Measurements from ENCODE around the gene COL5A3.

COL5A3 gene

GRCh38 chr19:10011974-10012373 lies 1.7 kb upstream of the COL5A3 start:
- Histone ChIP-seq H3K36me3 (ENCODE audit: control insufficient read depth, insufficient read depth, low read length) (no peaks in the 10 kb centered on the region), H3K4me3 (ENCODE audit: extremely low read depth, insufficient read depth, low read length, poor library complexity, severe bottlenecking) (no peak overlapping the region), H3K27ac (ENCODE audit: low read depth, low read length, severe bottlenecking) (no peak overlapping the region), H3K4me1 (ENCODE audit: control insufficient read depth, insufficient read depth, low read length, poor library complexity, severe bottlenecking) (peaks cover 28% of the 10 kb centered on the region), H3K9me3 (ENCODE audit: control insufficient read depth, low read length) (no peaks in the 10 kb centered on the region)
- 50 to 76% methylated on average over 1 to 5 of the region's 7 CpGs for WGBS, 2 experiments (ENCODE audit: insufficient coverage in 2 of 2)

GRCh38 chr19:10010939-10011338 lies 635 bp upstream of the COL5A3 start:
- Histone ChIP-seq H3K4me3 (ENCODE audit: extremely low read depth, insufficient read depth, low read length, poor library complexity, severe bottlenecking) (no peak overlapping the region), H3K9me3 (ENCODE audit: control insufficient read depth, low read length) (no peaks in the 10 kb centered on the region), H3K4me1 (ENCODE audit: control insufficient read depth, insufficient read depth, low read length, poor library complexity, severe bottlenecking) (peaks cover 28% of the 10 kb centered on the region), H3K36me3 (ENCODE audit: control insufficient read depth, insufficient read depth, low read length) (no peaks in the 10 kb centered on the region), H3K27ac (ENCODE audit: low read depth, low read length, severe bottlenecking) (no peak overlapping the region)
- 89 to 90% methylated on average over 6 to 8 of the region's 9 CpGs for WGBS, 2 experiments (ENCODE audit: insufficient coverage in 2 of 2)

- no peak overlapping the region for H3K27ac ChIP-seq (ENCODE audit: low read depth, low read length, severe bottlenecking)
- WGBS, 2 experiments (ENCODE audit: insufficient coverage in 2 of 2) = 8 to 11% methylated on average over 15 to 18 of the region's 22 CpGs
- no peak overlapping the region for H3K4me3 ChIP-seq (ENCODE audit: extremely low read depth, insufficient read depth, low read length, poor library complexity, severe bottlenecking)
- H3K9me3 ChIP-seq (ENCODE audit: control insufficient read depth, low read length) = no peaks in the 10 kb centered on the region
- H3K36me3 ChIP-seq (ENCODE audit: control insufficient read depth, insufficient read depth, low read length) = no peaks in the 10 kb centered on the region
- peaks cover 28% of the 10 kb centered on the region for H3K4me1 ChIP-seq (ENCODE audit: control insufficient read depth, insufficient read depth, low read length, poor library complexity, severe bottlenecking)
Observed at GRCh38 chr19:10009714-10010224, 535 bp downstream of the COL5A3 start.

GRCh38 chr19:10008184-10008765 lies 2.0 kb downstream of the COL5A3 start:
- WGBS, 2 experiments (ENCODE audit: insufficient coverage in 2 of 2) = 61 to 62% methylated on average over 9 to 10 of the region's 11 CpGs
- Histone ChIP-seq H3K4me1 (ENCODE audit: control insufficient read depth, insufficient read depth, low read length, poor library complexity, severe bottlenecking) (peaks cover 28% of the 10 kb centered on the region), H3K9me3 (ENCODE audit: control insufficient read depth, low read length) (no peaks in the 10 kb centered on the region), H3K4me3 (ENCODE audit: extremely low read depth, insufficient read depth, low read length, poor library complexity, severe bottlenecking) (no peak overlapping the region), H3K36me3 (ENCODE audit: control insufficient read depth, insufficient read depth, low read length) (no peaks in the 10 kb centered on the region), H3K27ac (ENCODE audit: low read depth, low read length, severe bottlenecking) (peak overlapping the region; percentile 84)

GRCh38 chr19:10007371-10008183 lies 2.7 kb downstream of the COL5A3 start:
- H3K9me3 ChIP-seq (ENCODE audit: control insufficient read depth, low read length) = no peaks in the 10 kb centered on the region
- 48 to 56% methylated on average over 9 to 10 of the region's 13 CpGs for WGBS, 2 experiments (ENCODE audit: insufficient coverage in 2 of 2)
- H3K27ac ChIP-seq (ENCODE audit: low read depth, low read length, severe bottlenecking) = peak overlapping the region; percentile 84

GRCh38 chr19:10006752-10007323 lies 3.5 kb downstream of the COL5A3 start:
- Histone ChIP-seq H3K4me3 (ENCODE audit: extremely low read depth, insufficient read depth, low read length, poor library complexity, severe bottlenecking) (no peak overlapping the region), H3K9me3 (ENCODE audit: control insufficient read depth, low read length) (no peaks in the 10 kb centered on the region), H3K27ac (ENCODE audit: low read depth, low read length, severe bottlenecking) (no peak overlapping the region)

More at GRCh38 chr19:10007371-10008183, 2.7 kb downstream of the COL5A3 start:
- Histone ChIP-seq H3K36me3 (ENCODE audit: control insufficient read depth, insufficient read depth, low read length) (no peaks in the 10 kb centered on the region), H3K4me3 (ENCODE audit: extremely low read depth, insufficient read depth, low read length, poor library complexity, severe bottlenecking) (no peak overlapping the region), H3K4me1 (ENCODE audit: control insufficient read depth, insufficient read depth, low read length, poor library complexity, severe bottlenecking) (peaks cover 28% of the 10 kb centered on the region)

GRCh38 chr19:10006335-10006708 lies 4.0 kb downstream of the COL5A3 start:
- Histone ChIP-seq H3K27ac (ENCODE audit: low read depth, low read length, severe bottlenecking) (no peak overlapping the region), H3K36me3 (ENCODE audit: control insufficient read depth, insufficient read depth, low read length) (no peaks in the 10 kb centered on the region), H3K4me3 (ENCODE audit: extremely low read depth, insufficient read depth, low read length, poor library complexity, severe bottlenecking) (no peak overlapping the region), H3K4me1 (ENCODE audit: control insufficient read depth, insufficient read depth, low read length, poor library complexity, severe bottlenecking) (peaks cover 28% of the 10 kb centered on the region), H3K9me3 (ENCODE audit: control insufficient read depth, low read length) (no peaks in the 10 kb centered on the region)
- 79 to 81% methylated on average over 3 to 4 of the region's 7 CpGs for whole genome bisulfite sequencing, 2 experiments (ENCODE audit: insufficient coverage in 2 of 2)

More at GRCh38 chr19:10006752-10007323, 3.5 kb downstream of the COL5A3 start:
- H3K4me1 ChIP-seq (ENCODE audit: control insufficient read depth, insufficient read depth, low read length, poor library complexity, severe bottlenecking) = peaks cover 28% of the 10 kb centered on the region
- no peaks in the 10 kb centered on the region for H3K36me3 ChIP-seq (ENCODE audit: control insufficient read depth, insufficient read depth, low read length)

GRCh38 chr19:10005632-10006334 lies 4.5 kb downstream of the COL5A3 start:
- WGBS, 2 experiments (ENCODE audit: insufficient coverage in 2 of 2) = 91 to 92% methylated on average over 9 to 10 of the region's 17 CpGs
- H3K36me3 ChIP-seq (ENCODE audit: control insufficient read depth, insufficient read depth, low read length) = no peaks in the 10 kb centered on the region
- H3K27ac ChIP-seq (ENCODE audit: low read depth, low read length, severe bottlenecking) = no peak overlapping the region

GRCh38 chr19:10004617-10005016 lies 5.7 kb downstream of the COL5A3 start:
- Histone ChIP-seq H3K36me3 (ENCODE audit: control insufficient read depth, insufficient read depth, low read length) (no peaks in the 10 kb centered on the region), H3K9me3 (ENCODE audit: control insufficient read depth, low read length) (no peaks in the 10 kb centered on the region), H3K4me1 (ENCODE audit: control insufficient read depth, insufficient read depth, low read length, poor library complexity, severe bottlenecking) (peaks cover 16% of the 10 kb centered on the region), H3K4me3 (ENCODE audit: extremely low read depth, insufficient read depth, low read length, poor library complexity, severe bottlenecking) (no peak overlapping the region), H3K27ac (ENCODE audit: low read depth, low read length, severe bottlenecking) (no peak overlapping the region)
- WGBS, 2 experiments (ENCODE audit: insufficient coverage in 2 of 2) = 84 to 87% methylated on average over 4 to 6 of the region's 9 CpGs

More at GRCh38 chr19:10005632-10006334, 4.5 kb downstream of the COL5A3 start:
- Histone ChIP-seq H3K4me3 (ENCODE audit: extremely low read depth, insufficient read depth, low read length, poor library complexity, severe bottlenecking) (no peak overlapping the region), H3K9me3 (ENCODE audit: control insufficient read depth, low read length) (no peaks in the 10 kb centered on the region), H3K4me1 (ENCODE audit: control insufficient read depth, insufficient read depth, low read length, poor library complexity, severe bottlenecking) (peaks cover 28% of the 10 kb centered on the region)

- WGBS, 2 experiments (ENCODE audit: insufficient coverage in 2 of 2) = 86 to 95% methylated on average over 3 to 4 of the region's 6 CpGs
- no peak overlapping the region for H3K4me3 ChIP-seq (ENCODE audit: extremely low read depth, insufficient read depth, low read length, poor library complexity, severe bottlenecking)
- no peaks in the 10 kb centered on the region for H3K36me3 ChIP-seq (ENCODE audit: control insufficient read depth, insufficient read depth, low read length)
- H3K9me3 ChIP-seq (ENCODE audit: control insufficient read depth, low read length) = no peaks in the 10 kb centered on the region
- H3K4me1 ChIP-seq (ENCODE audit: control insufficient read depth, insufficient read depth, low read length, poor library complexity, severe bottlenecking) = peaks cover 5% of the 10 kb centered on the region
- H3K27ac ChIP-seq (ENCODE audit: low read depth, low read length, severe bottlenecking) = no peak overlapping the region
Observed at GRCh38 chr19:10003271-10003670, 7.0 kb downstream of the COL5A3 start.

Data from mesodermal cell (in vitro differentiated cells).